ENCODE results near the gene B4GALT5.
"Not testable (repeated sequence)": the region's sequence is repeated elsewhere in the genome, so short reads cannot be mapped to it uniquely, and the experiment has no call there.

DNA sequence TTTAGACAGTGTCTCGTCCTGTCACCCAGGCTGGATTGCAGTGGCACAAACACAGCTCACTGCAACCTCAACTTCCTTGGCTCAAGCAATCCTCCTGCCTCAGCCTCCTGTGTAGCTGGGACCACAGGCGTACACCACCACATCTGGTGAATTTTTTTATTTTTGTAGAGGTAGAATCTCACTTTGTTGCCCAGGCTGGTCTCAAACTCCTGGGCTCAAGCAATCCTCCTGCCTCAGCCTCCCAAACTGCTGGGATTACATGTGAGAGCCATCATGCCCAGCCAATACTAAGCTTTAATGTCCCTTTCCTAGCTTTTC, 44.8 kb downstream of the B4GALT5 start:
- TF ChIP-seq, protein P1, sequence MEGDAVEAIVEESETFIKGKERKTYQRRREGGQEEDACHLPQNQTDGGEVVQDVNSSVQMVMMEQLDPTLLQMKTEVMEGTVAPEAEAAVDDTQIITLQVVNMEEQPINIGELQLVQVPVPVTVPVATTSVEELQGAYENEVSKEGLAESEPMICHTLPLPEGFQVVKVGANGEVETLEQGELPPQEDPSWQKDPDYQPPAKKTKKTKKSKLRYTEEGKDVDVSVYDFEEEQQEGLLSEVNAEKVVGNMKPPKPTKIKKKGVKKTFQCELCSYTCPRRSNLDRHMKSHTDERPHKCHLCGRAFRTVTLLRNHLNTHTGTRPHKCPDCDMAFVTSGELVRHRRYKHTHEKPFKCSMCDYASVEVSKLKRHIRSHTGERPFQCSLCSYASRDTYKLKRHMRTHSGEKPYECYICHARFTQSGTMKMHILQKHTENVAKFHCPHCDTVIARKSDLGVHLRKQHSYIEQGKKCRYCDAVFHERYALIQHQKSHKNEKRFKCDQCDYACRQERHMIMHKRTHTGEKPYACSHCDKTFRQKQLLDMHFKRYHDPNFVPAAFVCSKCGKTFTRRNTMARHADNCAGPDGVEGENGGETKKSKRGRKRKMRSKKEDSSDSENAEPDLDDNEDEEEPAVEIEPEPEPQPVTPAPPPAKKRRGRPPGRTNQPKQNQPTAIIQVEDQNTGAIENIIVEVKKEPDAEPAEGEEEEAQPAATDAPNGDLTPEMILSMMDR (optimal IDR thresholded peaks at IDR 0.05 in 1 of 3, IDR thresholded peaks at IDR 0.05 in 1 of 3, conservative IDR thresholded peaks at IDR 0.05 in 1 of 3; ENCODE audit: extremely low read depth in 1 of 3, insufficient read depth in 2 of 3, low read length in 3 of 3): not testable (repeated sequence)
- TF ChIP-seq EZH2 (IDR thresholded peaks at IDR 0.05; ENCODE audit: low read length): not testable (repeated sequence)
